HepG2 (cell line): ENCODE results near the gene TBCD. TPM values are rescaled to one million over a fixed set of nuclear protein-coding genes. Genes with fewer than 3 reads are reported as not detected.

Experiments
- ATAC-seq: fragments of 200-7000 bp; cut with Tn5 transposase; 3 replicates; pipeline ENCODE4 v1.9.1; 2020; ENCODE audit warnings: mild to moderate bottlenecking, moderate library complexity
- BruUV-seq: library from RNA; stranded (reverse); fragments of 400-500 nt; replicated peaks from 2 replicates; lab custom pipeline; 2021; lab: Mats Ljungman, UMichigan
- CTCF ChIA-PET: fragments of 300-600 bp; formaldehyde crosslinking; extraction: SDS; loops from one replicate; lab custom pipeline; 2021; ENCODE audit warnings: low total read pairs, inconsistent platforms, low intra/inter-chr PET ratio; lab: Yijun Ruan, JAX
- POLR2A ChIA-PET: fragments of 350-600 bp; sonication (Branson Sonifier 250); formaldehyde crosslinking; loops from one replicate; lab custom pipeline; 2020; ENCODE audit warnings: antibody characterized with exemption, inconsistent platforms; lab: Yijun Ruan, JAX
- DNase-seq: peaks from one replicate; pipeline ENCODE4 v3.0.0-alpha.2; 2015; ENCODE audit warnings: low spot score
- FAIRE-seq: peaks from 3 replicates; lab custom pipeline; 2011; peaks lifted over from hg19 to GRCh38; lab: Jason Lieb, UNC
- H2AFZ ChIP-seq: one replicate; pipeline ENCODE4 v1.6.1; 2011; ENCODE audit warnings: low read length, inconsistent platforms
- H3K27ac ChIP-seq: fragments of 300-600 bp; 3 replicates; pipeline ENCODE4 v1.8.0; 2011; ENCODE audit warnings: mixed run types, mild to moderate bottlenecking, mixed read lengths, low read length, inconsistent platforms; ENCODE audit not compliant: insufficient read depth; ENCODE audit errors: extremely low read length
- H3K27me3 ChIP-seq, 2 experiments: fragments of 200-600 bp in 1 of 2; 2 replicates in 1 of 2; 3 replicates in 1 of 2; pipeline versions ENCODE4 v1.6.0 to v1.8.0; 2011; ENCODE audit warnings: low read length in 2 of 2, mild to moderate bottlenecking in 2 of 2, moderate library complexity in 2 of 2, inconsistent platforms in 1 of 2; ENCODE audit not compliant: insufficient read depth in 2 of 2, control insufficient read depth in 1 of 2
- H3K36me3 ChIP-seq, 2 experiments: fragments of 200-600 bp in 1 of 2; replicated peaks in 1 of 2; 2 replicates in 1 of 2; 3 replicates in 1 of 2; pipeline versions ENCODE4 v1.5.1 to v1.8.0; 2011; ENCODE audit warnings: low read length in 2 of 2, inconsistent platforms in 1 of 2; ENCODE audit not compliant: insufficient read depth in 2 of 2, control insufficient read depth in 1 of 2
- H3K4me1 ChIP-seq: 2 replicates; pipeline ENCODE4 v1.5.1; 2012; ENCODE audit warnings: low read length, inconsistent platforms; ENCODE audit not compliant: insufficient read depth
- H3K4me2 ChIP-seq: 2 replicates; pipeline ENCODE4 v1.6.0; 2011; ENCODE audit warnings: low read depth, low read length, inconsistent platforms
- H3K4me3 ChIP-seq, 3 experiments: fragments of 200-600 bp in 1 of 3; sonication (generic), shearing (Covaris generic) in 1 of 3; replicated peaks in 1 of 3; 2 replicates each; pipeline ENCODE4 v1.5.1; 2011 to 2016; ENCODE audit warnings: low read length in 3 of 3, inconsistent platforms in 2 of 3, low read depth in 2 of 3, mild to moderate bottlenecking in 2 of 3, control low read depth in 1 of 3, mixed read lengths in 1 of 3; ENCODE audit not compliant: insufficient read depth in 1 of 3
- H3K79me2 ChIP-seq: one replicate; pipeline ENCODE4 v1.6.1; 2011; ENCODE audit warnings: low read length, inconsistent platforms; ENCODE audit not compliant: insufficient read depth
- H3K9ac ChIP-seq: 2 replicates; pipeline ENCODE4 v1.6.0; 2011; ENCODE audit warnings: mild to moderate bottlenecking, low read depth, low read length, inconsistent platforms; ENCODE audit not compliant: insufficient read depth
- H3K9me3 ChIP-seq: 2 replicates; pipeline ENCODE4 v1.5.1; 2012; ENCODE audit warnings: mild to moderate bottlenecking, low read length
- H4K20me1 ChIP-seq: 2 replicates; pipeline ENCODE4 v1.6.0; 2011; ENCODE audit warnings: inconsistent platforms, mild to moderate bottlenecking, low read length, moderate library complexity; ENCODE audit not compliant: insufficient read depth
- FOXM1 ChIP-seq: sonication (generic); formaldehyde crosslinking; IDR thresholded peaks from 2 replicates; pipeline ENCODE4 v1.5.0; 2020; ENCODE audit warnings: missing genetic modification reagents
- MZF1 ChIP-seq: sonication (generic); formaldehyde crosslinking; IDR thresholded peaks from 2 replicates; pipeline ENCODE4 v1.8.1; 2023; ENCODE audit warnings: mild to moderate bottlenecking, missing genetic modification reagents, borderline replicate concordance
- NCOR1 ChIP-seq: fragments of 200-600 bp; sonication (generic); IDR thresholded peaks from 2 replicates; pipeline ENCODE4 v1.7.0; 2017; ENCODE audit warnings: antibody characterized with exemption, low read length, borderline replicate concordance
- RELA ChIP-seq: sonication (generic); formaldehyde crosslinking; IDR thresholded peaks from 2 replicates; pipeline ENCODE4 v1.4.0; 2020; ENCODE audit warnings: missing genetic modification reagents
- TOPORS ChIP-seq: sonication (generic); formaldehyde crosslinking; IDR thresholded peaks from 2 replicates; pipeline ENCODE4 v1.8.0; 2023; ENCODE audit warnings: mild to moderate bottlenecking, missing genetic modification reagents
- ZBTB1 ChIP-seq: sonication (generic); formaldehyde crosslinking; IDR thresholded peaks from 2 replicates; pipeline ENCODE4 v1.4.0; 2020; ENCODE audit warnings: missing genetic modification reagents, borderline replicate concordance
- ZNF296 ChIP-seq: sonication (generic); formaldehyde crosslinking; conservative IDR thresholded peaks from 2 replicates; pipeline ENCODE4 v1.5.0; 2020; ENCODE audit warnings: mild to moderate bottlenecking, missing genetic modification reagents
- ZNF549 ChIP-seq: sonication (generic); formaldehyde crosslinking; IDR thresholded peaks from 2 replicates; pipeline ENCODE4 v1.5.0; 2020; ENCODE audit warnings: missing genetic modification reagents
- ZNF644 ChIP-seq: IDR thresholded peaks from 2 replicates; pipeline ENCODE4 v1.6.1; 2016; ENCODE audit warnings: low read depth
- ZNF652 ChIP-seq: IDR thresholded peaks from 2 replicates; pipeline ENCODE4 v1.6.1; 2016; ENCODE audit warnings: low read depth, borderline replicate concordance
- ZNF710 ChIP-seq: sonication (generic); formaldehyde crosslinking; IDR thresholded peaks from 2 replicates; pipeline ENCODE4 v1.5.0; 2020; ENCODE audit warnings: mild to moderate bottlenecking, missing genetic modification reagents, borderline replicate concordance
- ZSCAN21 ChIP-seq: sonication (generic); formaldehyde crosslinking; IDR thresholded peaks from 2 replicates; pipeline ENCODE4 v1.8.0; 2022; ENCODE audit warnings: mild to moderate bottlenecking, missing genetic modification reagents, moderate library complexity, borderline replicate concordance
- WGBS: methylation state at CpG from one replicate; pipeline ENCODE4 v1.1.6; 2017; ENCODE audit warnings: low lambda C conversion rate; 5-methylcytosine and 5-hydroxymethylcytosine counted together
- in situ Hi-C: cut with HindIII; loops from 2 replicates; pipeline ENCODE4 v1.10.0; 2017; ENCODE audit warnings: low pct_unique_long_range_greater_than_20kb; ENCODE audit not compliant: extremely low pct_ligation_motif_present
- intact Hi-C: fragments of 100-400 bp; cut with micrococcal nuclease; formaldehyde crosslinking; loops from one replicate; pipeline ENCODE4 v1.10.0; 2022; ENCODE audit not compliant: unreplicated experiment
- polyA plus RNA-seq, 8 experiments: library from polyadenylated mRNA; depleted of rRNA in 3 of 8; stranded (reverse) in 7 of 8; unstranded in 1 of 8; fragments of >200 nt; fragmentation: Illumina TruSeq in 4 of 8; extraction: Trizol in 4 of 8; gene quantifications; 2 replicates each; pipeline versions ENCODE4 v1.2.1 to v1.2.3, GENCODE V29; 2011 to 2016; ENCODE audit warnings: low read depth in 4 of 8, missing spikeins in 1 of 8, mixed read lengths in 1 of 8; ENCODE audit not compliant: insufficient read depth in 1 of 8
- total RNA-seq, 5 experiments: library from RNA; depleted of rRNA; stranded (reverse); fragments of >200 nt; fragmentation: Illumina TruSeq; extraction: Trizol; gene quantifications; 2 replicates each; pipeline ENCODE4 v1.2.3, GENCODE V29; 2016; ENCODE audit warnings: low read depth in 1 of 5
- TF ChIP-seq, protein P1 (sequence below): sonication (generic); formaldehyde crosslinking; IDR thresholded peaks from 2 replicates; pipeline ENCODE4 v1.8.1; 2023; ENCODE audit warnings: mild to moderate bottlenecking, inconsistent platforms, moderate library complexity, missing genetic modification reagents, borderline replicate concordance
- TF ChIP-seq, protein P2 (sequence below): sonication (generic); formaldehyde crosslinking; IDR thresholded peaks from 2 replicates; pipeline ENCODE4 v1.4.0; 2020; ENCODE audit warnings: missing genetic modification reagents, borderline replicate concordance

The TBCD gene
- total and polyA plus RNA-seq, 2 of the 13 experiments (the other 11 are each of a cell fraction or from before 2014, with no cell fraction given): 33.9 to 54.8 TPM

GRCh38 chr17:82980632-82981031 lies 228.8 kb downstream of the TBCD start:
- Histone ChIP-seq H3K9ac (no peak overlapping the region), H3K27me3 (no peaks in the 10 kb centered on the region), H3K9me3 (no peaks in the 10 kb centered on the region), H3K4me2 (no peak overlapping the region), H3K27ac (no peak overlapping the region), H3K4me3 (no peak overlapping the region)
- POLR2A ChIA-PET: no interaction called here
- intact Hi-C loops: no loop called here
- ATAC-seq: no peak
- FAIRE-seq: no peak
- TF ChIP-seq FOXM1 (CRISPR knock-in tag) (no peak), TOPORS (no peak), ZNF549 (no peak), ZSCAN21 (no peak), ZNF296 (CRISPR knock-in tag) (no peak), RELA (CRISPR knock-in tag) (no peak), ZNF652 (CRISPR knock-in tag) (no peak), ZNF644 (CRISPR knock-in tag) (no peak), ZNF710 (CRISPR knock-in tag) (no peak), MZF1 (CRISPR knock-in tag) (no peak), ZBTB1 (CRISPR knock-in tag) (no peak), NCOR1 (no peak)
- TF ChIP-seq, protein P1, sequence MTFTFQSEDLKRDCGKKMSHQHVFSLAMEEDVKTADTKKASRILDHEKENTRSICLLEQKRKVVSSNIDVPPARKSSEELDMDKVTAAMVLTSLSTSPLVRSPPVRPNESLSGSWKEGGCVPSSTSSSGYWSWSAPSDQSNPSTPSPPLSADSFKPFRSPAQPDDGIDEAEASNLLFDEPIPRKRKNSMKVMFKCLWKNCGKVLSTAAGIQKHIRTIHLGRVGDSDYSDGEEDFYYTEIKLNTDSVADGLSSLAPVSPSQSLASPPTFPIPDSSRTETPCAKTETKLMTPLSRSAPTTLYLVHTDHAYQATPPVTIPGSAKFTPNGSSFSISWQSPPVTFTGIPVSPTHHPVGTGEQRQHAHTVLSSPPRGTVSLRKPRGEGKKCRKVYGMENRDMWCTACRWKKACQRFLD (CRISPR knock-in tag): no peak
- TF ChIP-seq, protein P2, sequence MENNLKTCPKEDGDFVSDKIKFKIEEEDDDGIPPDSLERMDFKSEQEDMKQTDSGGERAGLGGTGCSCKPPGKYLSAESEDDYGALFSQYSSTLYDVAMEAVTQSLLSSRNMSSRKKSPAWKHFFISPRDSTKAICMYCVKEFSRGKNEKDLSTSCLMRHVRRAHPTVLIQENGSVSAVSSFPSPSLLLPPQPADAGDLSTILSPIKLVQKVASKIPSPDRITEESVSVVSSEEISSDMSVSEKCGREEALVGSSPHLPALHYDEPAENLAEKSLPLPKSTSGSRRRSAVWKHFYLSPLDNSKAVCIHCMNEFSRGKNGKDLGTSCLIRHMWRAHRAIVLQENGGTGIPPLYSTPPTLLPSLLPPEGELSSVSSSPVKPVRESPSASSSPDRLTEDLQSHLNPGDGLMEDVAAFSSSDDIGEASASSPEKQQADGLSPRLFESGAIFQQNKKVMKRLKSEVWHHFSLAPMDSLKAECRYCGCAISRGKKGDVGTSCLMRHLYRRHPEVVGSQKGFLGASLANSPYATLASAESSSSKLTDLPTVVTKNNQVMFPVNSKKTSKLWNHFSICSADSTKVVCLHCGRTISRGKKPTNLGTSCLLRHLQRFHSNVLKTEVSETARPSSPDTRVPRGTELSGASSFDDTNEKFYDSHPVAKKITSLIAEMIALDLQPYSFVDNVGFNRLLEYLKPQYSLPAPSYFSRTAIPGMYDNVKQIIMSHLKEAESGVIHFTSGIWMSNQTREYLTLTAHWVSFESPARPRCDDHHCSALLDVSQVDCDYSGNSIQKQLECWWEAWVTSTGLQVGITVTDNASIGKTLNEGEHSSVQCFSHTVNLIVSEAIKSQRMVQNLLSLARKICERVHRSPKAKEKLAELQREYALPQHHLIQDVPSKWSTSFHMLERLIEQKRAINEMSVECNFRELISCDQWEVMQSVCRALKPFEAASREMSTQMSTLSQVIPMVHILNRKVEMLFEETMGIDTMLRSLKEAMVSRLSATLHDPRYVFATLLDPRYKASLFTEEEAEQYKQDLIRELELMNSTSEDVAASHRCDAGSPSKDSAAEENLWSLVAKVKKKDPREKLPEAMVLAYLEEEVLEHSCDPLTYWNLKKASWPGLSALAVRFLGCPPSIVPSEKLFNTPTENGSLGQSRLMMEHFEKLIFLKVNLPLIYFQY (CRISPR knock-in tag): no peak
- TF ChIP-seq, all 625 proteins: peak for 0
- H4K20me1 ChIP-seq: no peaks in the 10 kb centered on the region
- no peaks in the 10 kb centered on the region for H3K79me2 ChIP-seq
- no peaks in the 10 kb centered on the region; a peak in 2 of 5 replicates for H3K36me3 ChIP-seq
- CTCF ChIA-PET: no interaction called here
- DNase-seq: no peak
- no TSS peak for BruUV-seq
- peaks cover 12% of the 10 kb centered on the region for H3K4me1 ChIP-seq
- H2AFZ ChIP-seq: no peak overlapping the region
- WGBS: 89% methylated on average over 9 of the region's 9 CpGs
- in situ Hi-C loops: no loop called here
